SK-N-SH (cell line): ENCODE measurements around the gene RTP4. TPM values are rescaled to one million over a fixed set of nuclear protein-coding genes. Genes with fewer than 3 reads are reported as not detected.

Source experiments
- CTCF ChIA-PET: fragments of 300-600, 350-600 bp; formaldehyde crosslinking; extraction: SDS; loops from one replicate; lab custom pipeline; 2021; lab: Yijun Ruan, JAX
- POLR2A ChIA-PET: fragments of 350-600 bp; sonication (Branson Sonifier 250); formaldehyde crosslinking; extraction: SDS; loops from one replicate; lab custom pipeline; 2020; ENCODE audit warnings: antibody characterized with exemption, inconsistent platforms; lab: Yijun Ruan, JAX
- DNase-seq: peaks from one replicate; pipeline ENCODE4 v3.0.0; 2012
- H2AFZ ChIP-seq: fragments of 200-600 bp; sonication (generic); 2 replicates; pipeline ENCODE4 v1.8.1; 2016; ENCODE audit warnings: antibody characterized with exemption, mild to moderate bottlenecking, low read depth
- H3F3A ChIP-seq: fragments of 200-600 bp; sonication (generic); replicated peaks from 2 replicates; pipeline ENCODE3; 2016; ENCODE audit warnings: antibody characterized with exemption, mild to moderate bottlenecking; ENCODE audit not compliant: insufficient read depth
- H3K27ac ChIP-seq, 2 experiments: fragments of 200-500 bp in 1 of 2; fragments of 200-600 bp in 1 of 2; sonication (Bioruptor generic) in 1 of 2; sonication (generic), shearing (Covaris generic) in 1 of 2; 2 replicates each; pipeline versions ENCODE4 v1.5.1 to v1.6.1; 2014 to 2016; ENCODE audit warnings: low read depth in 2 of 2, inconsistent platforms in 1 of 2, low read length in 1 of 2, mild to moderate bottlenecking in 1 of 2, mixed read lengths in 1 of 2
- H3K27me3 ChIP-seq: fragments of 200-600 bp; sonication (generic), shearing (Covaris generic); 2 replicates; pipeline ENCODE4 v1.6.1; 2016; ENCODE audit warnings: mixed run types; ENCODE audit not compliant: insufficient read depth
- H3K36me3 ChIP-seq, 2 experiments: fragments of 200-500 bp in 1 of 2; fragments of 200-600 bp in 1 of 2; sonication (Bioruptor generic) in 1 of 2; sonication (generic) in 1 of 2; replicated peaks in 1 of 2; 2 replicates each; pipeline versions ENCODE3 to v1.5.1; 2014 to 2016; ENCODE audit warnings: low read length in 1 of 2, mild to moderate bottlenecking in 1 of 2; ENCODE audit not compliant: insufficient read depth in 2 of 2, control insufficient read depth in 1 of 2
- H3K4me1 ChIP-seq, 2 experiments: fragments of 200-500 bp in 1 of 2; fragments of 200-600 bp in 1 of 2; sonication (Bioruptor generic) in 1 of 2; sonication (generic), shearing (Covaris generic) in 1 of 2; 2 replicates each; pipeline versions ENCODE4 v1.5.1 to v1.6.1; 2014 to 2016; ENCODE audit warnings: low read depth in 1 of 2, low read length in 1 of 2, mixed run types in 1 of 2; ENCODE audit not compliant: insufficient read depth in 2 of 2, control insufficient read depth in 1 of 2
- H3K4me2 ChIP-seq: fragments of 200-600 bp; sonication (generic), shearing (Covaris generic); 2 replicates; pipeline ENCODE4 v1.6.1; 2017; ENCODE audit warnings: mixed run types
- H3K4me3 ChIP-seq, 2 experiments: fragments of 200-500 bp in 1 of 2; fragments of 200-600 bp in 1 of 2; sonication (Bioruptor generic) in 1 of 2; sonication (generic), shearing (Covaris generic) in 1 of 2; 2 replicates each; pipeline versions ENCODE4 v1.5.1 to v1.8.1; 2014 to 2016; ENCODE audit warnings: low read depth in 2 of 2, inconsistent platforms in 1 of 2, low read length in 1 of 2, mild to moderate bottlenecking in 1 of 2, mixed read lengths in 1 of 2, moderate library complexity in 1 of 2
- H3K79me2 ChIP-seq: fragments of 200-600 bp; sonication (generic); 2 replicates; pipeline ENCODE4 v1.8.1; 2017; ENCODE audit warnings: mild to moderate bottlenecking; ENCODE audit not compliant: insufficient read depth
- H3K9ac ChIP-seq: fragments of 200-600 bp; sonication (generic); 2 replicates; pipeline ENCODE4 v1.6.1; 2017; ENCODE audit warnings: mixed run types
- H3K9me2 ChIP-seq: fragments of 200-600 bp; sonication (generic); 2 replicates; pipeline ENCODE4 v1.6.1; 2017; ENCODE audit warnings: mixed run types
- H3K9me3 ChIP-seq: fragments of 200-600 bp; sonication (generic); 2 replicates; pipeline ENCODE4 v1.6.1; 2017; ENCODE audit warnings: mixed run types, mild to moderate bottlenecking, moderate library complexity
- H4K20me1 ChIP-seq: fragments of 200-600 bp; sonication (generic); 2 replicates; pipeline ENCODE4 v1.6.1; 2017; ENCODE audit warnings: mild to moderate bottlenecking, mixed run types; ENCODE audit not compliant: insufficient read depth
- CTCF ChIP-seq: fragments of 200-600 bp; sonication (generic); IDR thresholded peaks from 2 replicates; pipeline ENCODE4 v1.6.1; 2017; ENCODE audit warnings: antibody characterized with exemption, mild to moderate bottlenecking, moderate library complexity
- FOXM1 ChIP-seq: IDR thresholded peaks from 2 replicates; pipeline ENCODE4 v1.4.0; 2012; ENCODE audit warnings: low read depth, mild to moderate bottlenecking
- GABPA ChIP-seq: IDR thresholded peaks from 2 replicates; pipeline ENCODE4 v1.4.0; 2012; ENCODE audit warnings: low read depth, mild to moderate bottlenecking
- GATA2 ChIP-seq: sonication (generic); formaldehyde crosslinking; IDR thresholded peaks from 2 replicates; pipeline ENCODE4 v1.5.0; 2020; ENCODE audit warnings: mild to moderate bottlenecking, missing genetic modification reagents
- JUND ChIP-seq: IDR thresholded peaks from 2 replicates; pipeline ENCODE4 v1.4.0; 2012
- MXI1 ChIP-seq: IDR thresholded peaks from 2 replicates; pipeline ENCODE4 v1.6.1; 2012; ENCODE audit warnings: mild to moderate bottlenecking, low read depth, low read length, improper control_type of control experiment
- NRF1 ChIP-seq: IDR thresholded peaks from 2 replicates; pipeline ENCODE4 v1.6.1; 2012; ENCODE audit warnings: low read depth, mild to moderate bottlenecking, low read length
- RCOR1 ChIP-seq: fragments of 150-350 bp; IDR thresholded peaks from 2 replicates; pipeline ENCODE4 v1.6.1; 2017; ENCODE audit warnings: antibody characterized with exemption, low read length
- RFX5 ChIP-seq: IDR thresholded peaks from 2 replicates; pipeline ENCODE4 v1.6.1; 2012; ENCODE audit warnings: mild to moderate bottlenecking, improper control_type of control experiment, low read length
- RXRA ChIP-seq: IDR thresholded peaks from 2 replicates; pipeline ENCODE4 v1.4.0; 2012; ENCODE audit warnings: low read depth, mild to moderate bottlenecking, borderline replicate concordance
- TAF1 ChIP-seq: IDR thresholded peaks from 2 replicates; pipeline ENCODE4 v1.6.1; 2012; ENCODE audit warnings: low read depth, mild to moderate bottlenecking, low read length, moderate library complexity, borderline replicate concordance
- USF1 ChIP-seq: IDR thresholded peaks from 2 replicates; pipeline ENCODE4 v1.4.0; 2012; ENCODE audit warnings: low read depth, borderline replicate concordance
- USF2 ChIP-seq: fragments of 150-350 bp; IDR thresholded peaks from 2 replicates; pipeline ENCODE4 v1.6.1; 2017; ENCODE audit warnings: antibody characterized with exemption, low read length, low read depth, borderline replicate concordance
- ZBTB33 ChIP-seq: IDR thresholded peaks from 2 replicates; pipeline ENCODE4 v1.4.0; 2012; ENCODE audit warnings: low read depth, borderline replicate concordance
- WGBS: methylation state at CpG from one replicate; pipeline ENCODE4 v1.1.6; 2017; ENCODE audit warnings: low lambda C conversion rate; 5-methylcytosine and 5-hydroxymethylcytosine counted together
- polyA plus RNA-seq, 3 experiments: library from polyadenylated mRNA; depleted of rRNA; stranded (reverse); fragments of >200 nt; gene quantifications; 2 replicates each; pipeline ENCODE4 v1.2.3, GENCODE V29; 2012
- TF ChIP-seq, protein P1 (sequence below): IDR thresholded peaks from 2 replicates; pipeline ENCODE4 v1.4.0; 2012; ENCODE audit warnings: low read depth

RTP4 gene
- polyA plus RNA-seq, 1 of the 3 experiments (the other 2 are of a cell fraction): 0.16 TPM

- Histone ChIP-seq H3K9ac (no peak overlapping the region), H3K36me3 (no peaks in the 10 kb centered on the region), H3K79me2 (no peaks in the 10 kb centered on the region), H3K4me1 (no peaks in the 10 kb centered on the region), H3K27ac (no peak overlapping the region)
- WGBS: 0% methylated on average over 3 of the region's 3 CpGs
- POLR2A ChIA-PET: no interaction called here
- TF ChIP-seq MXI1 (no peak), RCOR1 (no peak)
- TF ChIP-seq, all 33 proteins: peak for 0
- H2AFZ ChIP-seq: no peak overlapping the region
- H3K27me3 ChIP-seq: peaks cover 18% of the 10 kb centered on the region; the same call in 1 of the 2 replicates
- no peaks in the 10 kb centered on the region for H3F3A ChIP-seq
- H3K9me3 ChIP-seq: no peaks in the 10 kb centered on the region
- no peaks in the 10 kb centered on the region for H3K9me2 ChIP-seq
- H3K4me3 ChIP-seq: no peak overlapping the region
- no peak overlapping the region for H3K4me2 ChIP-seq
- no peaks in the 10 kb centered on the region for H4K20me1 ChIP-seq
- no peak for DNase-seq
- CTCF ChIA-PET: no interaction called here
Measured at GRCh38 chr3:187336322-187336721, 31.9 kb upstream of the RTP4 start.

DNA sequence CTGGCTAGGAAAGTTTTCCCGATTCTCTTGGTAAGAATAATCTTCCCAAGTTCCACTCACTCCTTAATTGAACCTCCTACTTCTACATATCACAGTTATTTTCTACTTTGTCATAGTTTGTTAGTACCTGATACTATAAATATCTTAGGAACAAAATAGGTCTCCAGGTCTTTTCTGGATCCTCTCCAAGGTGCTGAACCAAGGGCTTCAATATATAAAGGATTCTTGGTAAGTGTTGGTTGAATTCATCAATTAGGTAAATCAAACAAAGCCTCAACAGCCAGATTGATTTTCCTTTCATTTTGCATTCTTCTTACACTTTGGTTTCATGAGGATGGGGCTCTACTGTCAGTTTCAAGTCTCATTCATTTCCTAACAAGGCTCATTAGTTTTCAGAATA is 27.6 kb upstream of the RTP4 start:
- ChIA-PET CTCF (interaction anchor here (0.8 to 4.4 kb wide), 4 partner anchors 10 to 339 kb away, joined by 3 to 19 read pairs (median 6); no protein-coding TSS in a partner anchor), POLR2A (no interaction called here)
- H3K36me3 ChIP-seq: no peaks in the 10 kb centered on the region

More for the DNA sequence above, 27.6 kb upstream of the RTP4 start:
- Histone ChIP-seq H3K27ac (no peak overlapping the region), H3K9me3 (no peaks in the 10 kb centered on the region), H3K4me3 (no peak overlapping the region), H2AFZ (no peak overlapping the region), H3K27me3 (peaks cover 9% of the 10 kb centered on the region; the same call in 1 of the 2 replicates), H3F3A (no peaks in the 10 kb centered on the region), H3K9me2 (no peaks in the 10 kb centered on the region), H3K4me1 (no peaks in the 10 kb centered on the region), H3K9ac (no peak overlapping the region), H3K79me2 (no peaks in the 10 kb centered on the region), H3K4me2 (no peak overlapping the region), H4K20me1 (no peaks in the 10 kb centered on the region)
- WGBS: 7% methylated on average over 1 of the region's 1 CpG
- no peak for TF ChIP-seq TAF1
- no peak for TF ChIP-seq FOXM1
- TF ChIP-seq, protein P1, sequence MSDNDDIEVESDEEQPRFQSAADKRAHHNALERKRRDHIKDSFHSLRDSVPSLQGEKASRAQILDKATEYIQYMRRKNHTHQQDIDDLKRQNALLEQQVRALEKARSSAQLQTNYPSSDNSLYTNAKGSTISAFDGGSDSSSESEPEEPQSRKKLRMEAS: no peak
- no peak for TF ChIP-seq RCOR1
- TF ChIP-seq NRF1: no peak
- TF ChIP-seq USF2: no peak
- TF ChIP-seq RFX5: no peak
- TF ChIP-seq ZBTB33: no peak
- TF ChIP-seq MXI1: no peak
- no peak for TF ChIP-seq CTCF
- no peak for TF ChIP-seq GATA2
- no peak for TF ChIP-seq RXRA
- TF ChIP-seq JUND: no peak
- TF ChIP-seq GABPA: no peak
- no peak for TF ChIP-seq USF1
- no peak for DNase-seq
